Transverse colon (tissue), 4 donors: ENCODE measurements around the gene IL3RA. TPM values are rescaled to one million over a fixed set of nuclear protein-coding genes. Genes with fewer than 3 reads are reported as not detected.

ENCODE experiments used
- DNase-seq: peaks from one replicate; pipeline ENCODE4 v3.0.0-alpha.2; 2019
- H3K27ac ChIP-seq, 4 donors: fragments of 200-600 bp; sonication (generic); 2 replicates each; pipeline ENCODE4 v1.5.1; 2016 to 2018; ENCODE audit warnings: inconsistent platforms in 4 of 4
- H3K27me3 ChIP-seq: fragments of 200-600 bp; sonication (generic); 2 replicates; pipeline ENCODE4 v1.5.1; 2017; ENCODE audit warnings: inconsistent platforms
- H3K36me3 ChIP-seq, 4 donors: fragments of 200-600 bp; sonication (generic); 2 replicates each; pipeline ENCODE4 v1.5.1; 2017 to 2019; ENCODE audit warnings: inconsistent platforms in 4 of 4
- H3K4me1 ChIP-seq, 4 donors: fragments of 200-600 bp; sonication (generic); 2 replicates each; pipeline ENCODE4 v1.5.1; 2017 to 2020; ENCODE audit warnings: inconsistent platforms in 4 of 4
- H3K4me3 ChIP-seq, 4 donors: fragments of 200-600 bp; sonication (generic); 1 replicate in 1 of 4; 2 replicates in 3 of 4; pipeline versions ENCODE4 v1.5.1 to v1.6.1; 2017 to 2019; ENCODE audit warnings: inconsistent platforms in 4 of 4
- H3K9me3 ChIP-seq, 2 donors: fragments of 200-600 bp; sonication (generic); 2 replicates each; pipeline ENCODE4 v1.5.1; 2017 to 2019; ENCODE audit warnings: inconsistent platforms in 2 of 2
- EP300 ChIP-seq: sonication (generic); formaldehyde crosslinking; IDR thresholded peaks from one replicate; pipeline ENCODE4 v1.6.1; 2017; ENCODE audit warnings: antibody characterized with exemption, low read depth
- POLR2A ChIP-seq: fragments of 450-650 bp; IDR thresholded peaks from one replicate; pipeline ENCODE4 v1.6.1; 2016; ENCODE audit warnings: antibody characterized with exemption, mild to moderate bottlenecking, moderate library complexity
- POLR2AphosphoS5 ChIP-seq, 3 donors: sonication (generic); formaldehyde crosslinking; IDR thresholded peaks; one replicate each; pipeline ENCODE4 v1.6.1; 2016; ENCODE audit warnings: antibody characterized with exemption in 3 of 3
- WGBS, 2 donors: methylation state at CpG; one replicate each; pipeline ENCODE4 v1.1.5; 2018; ENCODE audit warnings: low coverage in 1 of 2; 5-methylcytosine and 5-hydroxymethylcytosine counted together
- in situ Hi-C, 4 donors: fragments of 200-750 bp; cut with MboI; loops; one replicate each; pipeline versions ENCODE4 v1.15.0 to v1.15.1; 2017; ENCODE audit warnings: low sequenced_read_pairs in 3 of 4, low pct_ligation_motif_present in 1 of 4, low pct_unique_long_range_greater_than_20kb in 1 of 4
- intact Hi-C: fragments of 100-400 bp; cut with DNase I; formaldehyde crosslinking; loops from one replicate; pipeline ENCODE4 v1.15.1; 2023; ENCODE audit warnings: low total_unique reads
- total RNA-seq, 4 donors: library from RNA; depleted of rRNA; stranded (reverse); fragments of >200 nt; gene quantifications; one replicate each; pipeline ENCODE4 v1.1.0, GENCODE V29; 2016
- TF ChIP-seq, protein P1 (sequence below), 5 experiments: fragments of 200-600 bp in 3 of 5; fragments of 450-650 bp in 2 of 5; sonication (generic) in 3 of 5; IDR thresholded peaks; 1 replicate in 2 of 5; 2 replicates in 3 of 5; pipeline ENCODE4 v1.5.1; 2016 to 2017; ENCODE audit warnings: antibody characterized with exemption in 5 of 5, inconsistent platforms in 3 of 5, mild to moderate bottlenecking in 2 of 5, moderate library complexity in 1 of 5

The IL3RA gene
- total RNA-seq, 4 donors from 2014 or later = 3.0 to 11.1 (median 5.8) TPM

DNA sequence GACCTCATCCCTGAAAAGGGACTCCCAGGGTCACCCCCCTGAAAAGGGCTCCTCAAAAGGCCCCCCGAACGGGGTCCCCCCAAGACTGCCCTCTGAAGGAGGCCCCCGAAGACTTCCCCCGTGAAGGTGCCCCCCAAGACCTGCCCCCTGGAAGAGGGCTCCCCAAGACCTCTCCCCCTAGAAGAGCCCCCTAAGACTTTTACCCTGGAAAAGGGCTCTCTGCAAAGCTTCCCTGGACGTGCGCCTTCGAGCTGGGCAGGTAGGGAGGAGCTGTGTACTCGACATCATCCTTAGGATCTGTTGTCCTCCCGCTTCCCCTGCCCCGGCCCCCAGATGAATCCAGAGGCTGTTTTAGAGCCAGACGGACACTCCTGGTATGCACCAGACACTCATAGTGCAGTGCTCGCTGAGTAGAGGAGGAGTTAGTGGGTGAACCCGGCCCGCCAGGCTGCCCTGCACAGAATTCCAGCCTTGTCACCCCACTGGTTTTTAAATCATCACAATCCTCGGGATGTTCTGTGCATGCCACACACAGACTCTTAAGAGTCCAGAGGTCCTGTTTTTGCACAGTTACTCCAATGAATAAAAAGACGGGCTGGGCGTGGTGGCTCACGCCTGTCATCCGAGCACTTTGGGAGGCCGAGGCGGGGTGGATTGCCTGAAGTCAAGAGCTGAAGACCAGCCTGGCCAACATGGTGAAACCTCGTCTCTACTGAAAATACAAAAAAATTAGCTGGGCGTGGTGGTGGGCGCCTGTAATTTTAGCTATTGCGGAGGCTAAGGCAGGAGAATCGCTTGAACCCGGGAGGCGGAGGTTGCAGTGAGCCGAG, 61.1 kb downstream of the IL3RA start:
- no peak overlapping the region for H3K27ac ChIP-seq
- intact Hi-C loops = no loop called here
- H3K9me3 ChIP-seq = no peaks in the 10 kb centered on the region
- TF ChIP-seq POLR2A = no peak
- TF ChIP-seq EP300 = no peak
- TF ChIP-seq POLR2AphosphoS5 (IDR thresholded peaks at IDR 0.05) = no peak
- TF ChIP-seq, protein P1, sequence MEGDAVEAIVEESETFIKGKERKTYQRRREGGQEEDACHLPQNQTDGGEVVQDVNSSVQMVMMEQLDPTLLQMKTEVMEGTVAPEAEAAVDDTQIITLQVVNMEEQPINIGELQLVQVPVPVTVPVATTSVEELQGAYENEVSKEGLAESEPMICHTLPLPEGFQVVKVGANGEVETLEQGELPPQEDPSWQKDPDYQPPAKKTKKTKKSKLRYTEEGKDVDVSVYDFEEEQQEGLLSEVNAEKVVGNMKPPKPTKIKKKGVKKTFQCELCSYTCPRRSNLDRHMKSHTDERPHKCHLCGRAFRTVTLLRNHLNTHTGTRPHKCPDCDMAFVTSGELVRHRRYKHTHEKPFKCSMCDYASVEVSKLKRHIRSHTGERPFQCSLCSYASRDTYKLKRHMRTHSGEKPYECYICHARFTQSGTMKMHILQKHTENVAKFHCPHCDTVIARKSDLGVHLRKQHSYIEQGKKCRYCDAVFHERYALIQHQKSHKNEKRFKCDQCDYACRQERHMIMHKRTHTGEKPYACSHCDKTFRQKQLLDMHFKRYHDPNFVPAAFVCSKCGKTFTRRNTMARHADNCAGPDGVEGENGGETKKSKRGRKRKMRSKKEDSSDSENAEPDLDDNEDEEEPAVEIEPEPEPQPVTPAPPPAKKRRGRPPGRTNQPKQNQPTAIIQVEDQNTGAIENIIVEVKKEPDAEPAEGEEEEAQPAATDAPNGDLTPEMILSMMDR (IDR thresholded peaks at IDR 0.05) = no peak
- DNase-seq = no peak
- no peaks in the 10 kb centered on the region for H3K27me3 ChIP-seq
- peaks cover 0 to 11% (median 6%) of the 10 kb centered on the region in 4 donors for H3K4me1 ChIP-seq
- H3K4me3 ChIP-seq = no peak overlapping the region
- 85 to 94% methylated on average over 13 to 26 of the region's 29 CpGs for WGBS, 2 donors
- H3K36me3 ChIP-seq = no peaks in the 10 kb centered on the region
- in situ Hi-C loops = loop anchor here in 1 of 4 donors (25.0 kb wide), 1 partner anchor 190 kb away; the partner anchor contains the start of gene AKAP17A

DNA sequence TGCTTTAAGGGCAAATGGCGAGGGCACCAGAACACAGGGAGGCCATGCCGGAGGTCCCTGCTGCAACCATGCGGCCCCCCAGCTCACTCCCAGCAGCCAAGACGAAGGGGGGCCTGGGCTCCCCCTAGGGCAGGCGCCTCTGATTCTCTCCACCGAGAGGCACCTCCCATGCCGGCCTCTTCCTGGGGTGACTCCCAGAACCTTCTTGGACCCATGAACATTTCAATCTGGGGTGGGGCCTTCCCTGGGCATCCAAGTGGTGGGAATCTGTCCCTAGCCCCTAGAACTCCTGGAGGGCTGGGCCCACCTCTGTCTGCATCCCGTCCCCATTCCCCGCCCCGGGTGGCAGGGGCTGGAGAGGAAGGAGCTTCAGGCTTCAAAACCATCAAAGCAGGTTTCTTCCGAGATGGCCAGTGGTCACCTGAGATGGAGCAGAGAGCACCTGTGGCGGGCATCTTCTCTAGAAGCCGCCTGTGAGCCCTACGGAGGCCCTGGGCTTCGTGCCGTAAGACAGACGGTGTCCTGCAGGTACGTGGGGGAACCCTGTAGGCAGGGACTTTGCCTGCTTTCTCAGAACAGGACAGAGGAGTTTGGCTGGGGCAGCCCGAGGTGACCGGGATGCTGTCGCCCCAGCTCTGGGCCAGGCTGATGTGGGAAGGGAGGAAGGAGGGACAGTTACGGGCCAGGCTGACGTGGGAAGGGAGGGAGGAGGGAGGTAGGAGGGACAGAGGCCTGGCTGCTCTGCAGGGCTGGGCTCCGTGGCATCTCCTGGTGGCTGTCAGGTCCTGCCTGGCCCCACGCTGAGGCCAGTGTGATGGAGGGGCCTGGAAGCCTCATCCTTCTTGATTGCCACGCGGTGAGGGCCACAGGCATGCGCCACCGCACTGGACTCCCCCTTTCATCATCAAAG, 62.1 kb downstream of the IL3RA start:
- intact Hi-C loops = no loop called here
- Histone ChIP-seq H3K36me3 (peaks cover 0 to 7% (median 3%) of the 10 kb centered on the region in 4 donors), H3K9me3 (no peaks in the 10 kb centered on the region), H3K27ac (no peak overlapping the region), H3K27me3 (no peaks in the 10 kb centered on the region), H3K4me3 (no peak overlapping the region), H3K4me1 (peaks cover 0 to 4% (median 1%) of the 10 kb centered on the region in 4 donors)
- whole genome bisulfite sequencing, 2 donors = 80 to 82% methylated on average over 2 to 26 of the region's 29 CpGs
- DNase-seq = no peak
- in situ Hi-C loops = loop anchor here in 1 of 4 donors (25.0 kb wide), 1 partner anchor 189 kb away; the partner anchor contains the start of gene AKAP17A
- TF ChIP-seq EP300 (no peak), POLR2AphosphoS5 (IDR thresholded peaks at IDR 0.05) (no peak), POLR2A (no peak)
- TF ChIP-seq, protein P1 (IDR thresholded peaks at IDR 0.05) = no peak

DNA sequence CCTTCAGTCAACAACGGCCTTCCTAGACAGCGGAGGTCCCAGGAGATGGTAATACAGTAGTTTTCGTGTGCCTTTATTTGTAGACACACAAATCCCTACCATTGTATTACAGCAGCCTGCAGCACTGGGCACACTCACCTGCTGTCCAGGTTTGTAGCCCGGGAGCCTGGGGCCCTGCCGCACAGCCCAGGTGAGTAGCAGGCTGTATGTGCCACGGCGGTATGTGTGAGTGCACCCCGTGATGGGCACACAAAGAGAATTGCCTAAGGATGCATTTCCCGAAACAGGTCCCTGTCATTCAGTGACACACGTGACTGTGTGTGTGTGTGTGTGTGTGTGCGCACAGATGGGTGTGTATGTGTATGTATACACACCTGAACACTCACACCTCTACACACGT, 63.5 kb downstream of the IL3RA start:
- H3K27ac ChIP-seq = no peak overlapping the region
- 87 to 92% methylated on average over 7 to 12 of the region's 12 CpGs for WGBS, 2 donors
- DNase-seq = no peak
- peaks cover 0 to 7% (median 3%) of the 10 kb centered on the region in 4 donors for H3K36me3 ChIP-seq
- H3K4me1 ChIP-seq = no peaks in the 10 kb centered on the region
- no peak overlapping the region for H3K4me3 ChIP-seq
- H3K27me3 ChIP-seq = no peaks in the 10 kb centered on the region
- H3K9me3 ChIP-seq = no peaks in the 10 kb centered on the region
- intact Hi-C loops (no loop called here), in situ Hi-C loops (no loop called here)
- TF ChIP-seq POLR2A (no peak), POLR2AphosphoS5 (IDR thresholded peaks at IDR 0.05) (no peak), EP300 (no peak)
- TF ChIP-seq, protein P1 (IDR thresholded peaks at IDR 0.05) = no peak
